Gastrocnemius medialis (tissue), 4 donors: Measurements from ENCODE around the gene TMEM220. TPM values are rescaled to one million over a fixed set of nuclear protein-coding genes. Genes with fewer than 3 reads are reported as not detected.
"Not testable (repeated sequence)": the region's sequence is repeated elsewhere in the genome, so short reads cannot be mapped to it uniquely, and the experiment has no call there.

Source experiments
- ATAC-seq, 2 donors: fragments of 150-250 bp; one replicate each; pipeline ENCODE4 v1.9.1; 2016
- DNase-seq, 2 donors: peaks; one replicate each; pipeline ENCODE4 v3.0.0-alpha.2; 2019
- H3K27ac ChIP-seq, 4 donors: fragments of 200-600 bp; sonication (generic); 1 replicate in 1 of 4; 2 replicates in 3 of 4; pipeline ENCODE4 v1.5.1; 2016 to 2018; ENCODE audit warnings: mild to moderate bottlenecking in 2 of 4, moderate library complexity in 1 of 4
- H3K27me3 ChIP-seq, 3 donors: fragments of 200-600 bp; sonication (generic) in 2 of 3; 1 replicate in 1 of 3; 2 replicates in 2 of 3; pipeline versions ENCODE4 v1.5.1 to v1.6.0; 2016 to 2019; ENCODE audit warnings: mild to moderate bottlenecking in 1 of 3, moderate library complexity in 1 of 3
- H3K36me3 ChIP-seq, 2 donors: fragments of 200-600 bp; sonication (generic) in 1 of 2; one replicate each; pipeline ENCODE4 v1.5.1; 2017 to 2018
- H3K4me1 ChIP-seq, 2 donors: fragments of 200-600 bp; sonication (generic) in 1 of 2; one replicate each; pipeline ENCODE4 v1.5.1; 2016 to 2017; ENCODE audit warnings: mild to moderate bottlenecking in 2 of 2
- H3K4me3 ChIP-seq, 4 donors: fragments of 200-600 bp; sonication (generic) in 3 of 4; 1 replicate in 1 of 4; 2 replicates in 3 of 4; pipeline ENCODE4 v1.5.1; 2016 to 2019; ENCODE audit warnings: mild to moderate bottlenecking in 2 of 4
- H3K9me3 ChIP-seq, 3 donors: fragments of 200-600 bp; sonication (generic) in 2 of 3; 1 replicate in 1 of 3; 2 replicates in 2 of 3; pipeline ENCODE4 v1.5.1; 2016 to 2019
- CTCF ChIP-seq, 5 experiments: fragments of 450-650 bp in 3 of 5; fragments of 200-600 bp in 2 of 5; sonication (generic) in 2 of 5; IDR thresholded peaks in 4 of 5; conservative IDR thresholded peaks in 1 of 5; 1 replicate in 4 of 5; 2 replicates in 1 of 5; pipeline ENCODE4 v1.5.1; 2016 to 2019; ENCODE audit warnings: antibody characterized with exemption in 5 of 5, mild to moderate bottlenecking in 3 of 5, moderate library complexity in 3 of 5
- POLR2A ChIP-seq, 2 donors: fragments of 450-650 bp; IDR thresholded peaks; one replicate each; pipeline ENCODE4 v1.6.1; 2017; ENCODE audit warnings: antibody characterized with exemption in 2 of 2, mild to moderate bottlenecking in 2 of 2, moderate library complexity in 2 of 2
- in situ Hi-C, 4 donors: fragments of 200-750 bp; cut with MboI; loops; one replicate each; pipeline versions ENCODE4 v1.15.0 to v1.8.0; 2017; ENCODE audit warnings: low sequenced_read_pairs in 4 of 4
- intact Hi-C: fragments of 100-400 bp; cut with DNase I; formaldehyde crosslinking; loops from one replicate; pipeline ENCODE4 v1.15.1; 2023; ENCODE audit warnings: low total_unique reads
- total RNA-seq, 4 donors: library from RNA; depleted of rRNA; stranded (reverse); fragments of >200 nt; gene quantifications; one replicate each; pipeline versions ENCODE4 v1.1.0 to v1.2.3, GENCODE V29; 2016

The TMEM220 gene
- total RNA-seq, 4 donors from 2014 or later: 3.7 to 8.6 (median 3.9) TPM

- in situ Hi-C loops: no loop called here
- peak; percentile 96 to 97 for ATAC-seq
- peak within 1 kb of the TSS; percentile 93 to 97 (median 95) for H3K4me3 ChIP-seq
- TF ChIP-seq CTCF (IDR thresholded peaks at IDR 0.05 in 4 of 5, conservative IDR thresholded peaks at IDR 0.05 in 1 of 5): peak in 3 of 5 experiments; percentile 23 to 52 (median 43)
- peak; percentile 97 for TF ChIP-seq POLR2A (IDR thresholded peaks at IDR 0.05)
- peak; percentile 93 for DNase-seq
- H3K27me3 ChIP-seq: no peaks in the 10 kb centered on the region
- H3K4me1 ChIP-seq: peaks cover 26 to 30% of the 10 kb centered on the region in 2 donors
- intact Hi-C loops: no loop called here
- H3K36me3 ChIP-seq: peaks cover 0 to 30% of the 10 kb centered on the region in 2 donors
- H3K9me3 ChIP-seq: no peaks in the 10 kb centered on the region
- peak within 1 kb of the TSS; percentile 91 to 98 (median 96) for H3K27ac ChIP-seq
Measured at GRCh38 chr17:10697092-10698081, 32.4 kb downstream of the TMEM220 start, which contains the start of the genes ADPRM and SCO1. Gene ADPRM (plus strand): TSS chr17:10697594. CDS start chr17:10704927, 7,333 bp downstream. Gene SCO1 (minus strand): TSS chr17:10697533. CDS start chr17:10697507, 26 bp downstream.

- DNase-seq, intact Hi-C loops, H3K27ac ChIP-seq, H3K9me3 ChIP-seq, in situ Hi-C loops, H3K27me3 ChIP-seq, ATAC-seq: not testable (repeated sequence)
- H3K36me3 ChIP-seq: peaks cover 0 to 44% of the 10 kb centered on the region in 2 donors
- peak overlapping the region in 2 of 4 donors; percentile 94 to 97 for H3K4me3 ChIP-seq
- H3K4me1 ChIP-seq: peaks cover 20 to 27% of the 10 kb centered on the region in 2 donors
Measured at GRCh38 chr17:10695875-10696407, 33.9 kb downstream of the TMEM220 start.

GRCh38 chr17:10687499-10687898 lies 42.3 kb downstream of the TMEM220 start:
- Histone ChIP-seq H3K9me3 (no peaks in the 10 kb centered on the region), H3K4me1 (no peaks in the 10 kb centered on the region), H3K36me3 (peaks cover 2 to 64% of the 10 kb centered on the region in 2 donors), H3K4me3 (no peak overlapping the region), H3K27me3 (no peaks in the 10 kb centered on the region), H3K27ac (no peak overlapping the region)
- intact Hi-C loops (no loop called here), in situ Hi-C loops (no loop called here)
- no peak for TF ChIP-seq CTCF (IDR thresholded peaks at IDR 0.05 in 4 of 5, conservative IDR thresholded peaks at IDR 0.05 in 1 of 5)
- TF ChIP-seq POLR2A (IDR thresholded peaks at IDR 0.05): no peak
- DNase-seq (no peak), ATAC-seq (no peak)

GRCh38 chr17:10683853-10684252 lies 46.0 kb downstream of the TMEM220 start:
- in situ Hi-C loops: no loop called here
- H3K27ac ChIP-seq: no peak overlapping the region

More at GRCh38 chr17:10683853-10684252, 46.0 kb downstream of the TMEM220 start:
- Histone ChIP-seq H3K9me3 (no peaks in the 10 kb centered on the region), H3K36me3 (peaks cover 2 to 70% of the 10 kb centered on the region in 2 donors), H3K4me1 (no peaks in the 10 kb centered on the region), H3K4me3 (no peak overlapping the region), H3K27me3 (no peaks in the 10 kb centered on the region)
- no peak for ATAC-seq
- DNase-seq: no peak
- TF ChIP-seq CTCF (IDR thresholded peaks at IDR 0.05 in 4 of 5, conservative IDR thresholded peaks at IDR 0.05 in 1 of 5) (peak in 1 of 5 experiments; percentile 22), POLR2A (IDR thresholded peaks at IDR 0.05) (no peak)
- intact Hi-C loops: no loop called here
